H1 (cell line): ENCODE data around the gene MTMR10. TPM values are rescaled to one million over a fixed set of nuclear protein-coding genes. Genes with fewer than 3 reads are reported as not detected.

ENCODE experiments used
- polyA plus RNA-seq, 7 experiments: library from polyadenylated mRNA; depleted of rRNA in 3 of 7; stranded (reverse) in 5 of 7; unstranded in 2 of 7; fragments of >200 nt in 5 of 7; fragments of 200-250 nt in 2 of 7; gene quantifications; 1 replicate in 5 of 7; 2 replicates in 1 of 7; 4 replicates in 1 of 7; pipeline versions ENCODE4 v1.2.1 to v1.2.3, GENCODE V29; 2011 to 2013; ENCODE audit warnings: missing spikeins in 2 of 7, mixed read lengths in 2 of 7
- small RNA-seq: library from polyadenylated mRNA; stranded (forward); fragments of <200 nt; extraction: miRNeasy Mini kit (QIAGEN cat#:217004); gene quantifications from one replicate; pipeline ENCODE3, GENCODE V24; 2013; ENCODE audit not compliant: insufficient read depth
- total RNA-seq: library from RNA; stranded (reverse); fragmentation: NEBNext Ultra II Directional; extraction: Animal tissue kit (Norgen Biotek cat#: 25700); gene quantifications from 2 replicates; pipeline ENCODE4 v1.2.1, GENCODE V29; 2021

Gene MTMR10
- total and polyA plus RNA-seq, 2 of the 8 experiments (the other 6 are each of a cell fraction or from before 2014, with no cell fraction given) = 3.8 to 13.1 TPM

Small RNA genes within 50 kb of the gene (small RNA-seq; reads per million reads assigned to genes)
- not detected for gene RNU6-466P

Other genes starting within 250 kb of the MTMR10 start
- 24.9 and 25.0 TPM in 2 replicates for gene FAN1, start 87.7 kb downstream of the MTMR10 start, total RNA-seq
- 8.6 and 11.3 TPM in 2 replicates for gene FAN1, start 87.7 kb downstream of the MTMR10 start, polyA plus RNA-seq (2011; rRNA removed)
- not detected in 2 replicates for gene TRPM1, start 110.1 kb upstream of the MTMR10 start, total RNA-seq
- gene TRPM1, start 110.1 kb upstream of the MTMR10 start, polyA plus RNA-seq (2011; rRNA removed) = 0.05 and 0.16 TPM in 2 replicates